Cardiac muscle cell (in vitro differentiated cells and primary cell): ENCODE measurements around the gene NAA60. TPM values are rescaled to one million over a fixed set of nuclear protein-coding genes. Genes with fewer than 3 reads are reported as not detected.

Experiments used
- DNase-seq, 2 donors: peaks; one replicate each; pipeline versions ENCODE4 v3.0.0 to v3.0.0-alpha.2; 2010 to 2017; ENCODE audit warnings: low read depth in 1 of 2, low spot score in 1 of 2
- H3K27ac ChIP-seq: fragments of 200-600 bp; sonication (generic); 2 replicates; pipeline ENCODE4 v1.5.1; 2016
- H3K27me3 ChIP-seq: fragments of 200-600 bp; sonication (generic); 2 replicates; pipeline ENCODE4 v1.6.0; 2016; ENCODE audit warnings: control low read depth
- H3K36me3 ChIP-seq: fragments of 200-600 bp; sonication (generic); 2 replicates; pipeline ENCODE4 v1.5.1; 2016; ENCODE audit warnings: control low read depth
- H3K4me1 ChIP-seq: fragments of 200-600 bp; sonication (generic); 2 replicates; pipeline ENCODE4 v1.8.1; 2017; ENCODE audit warnings: low read depth, mild to moderate bottlenecking, mixed run types
- H3K4me3 ChIP-seq: fragments of 200-600 bp; sonication (generic); 2 replicates; pipeline ENCODE4 v1.5.1; 2016; ENCODE audit warnings: mild to moderate bottlenecking
- H3K9me3 ChIP-seq: fragments of 200-600 bp; sonication (generic); 2 replicates; pipeline ENCODE4 v1.5.1; 2017; ENCODE audit warnings: low read depth, mild to moderate bottlenecking, control low read depth
- polyA plus RNA-seq: library from polyadenylated mRNA; unstranded; fragments of >200 nt; fragmentation: Nextera tagmentation; extraction: Ambion mirVana; gene quantifications from 2 replicates; pipeline ENCODE4 v1.2.1, GENCODE V29; 2016
- total RNA-seq: library from RNA; depleted of rRNA; stranded (reverse); fragments of >200 nt; gene quantifications from 2 replicates; pipeline ENCODE4 v1.2.3, GENCODE V29; 2016
- TF ChIP-seq, protein P1 (sequence below): IDR thresholded peaks from 2 replicates; pipeline ENCODE4 v1.5.1; 2012; ENCODE audit warnings: low read depth, mild to moderate bottlenecking, low read length

Gene NAA60
- total and polyA plus RNA-seq, 2 experiments from 2014 or later, result 43.9 to 83.0 TPM

GRCh38 chr16:3485821-3486505, 42.5 kb downstream of the NAA60 start:
- H3K36me3 ChIP-seq, result peaks cover 13% of the 10 kb centered on the region
- TF ChIP-seq, protein P1, sequence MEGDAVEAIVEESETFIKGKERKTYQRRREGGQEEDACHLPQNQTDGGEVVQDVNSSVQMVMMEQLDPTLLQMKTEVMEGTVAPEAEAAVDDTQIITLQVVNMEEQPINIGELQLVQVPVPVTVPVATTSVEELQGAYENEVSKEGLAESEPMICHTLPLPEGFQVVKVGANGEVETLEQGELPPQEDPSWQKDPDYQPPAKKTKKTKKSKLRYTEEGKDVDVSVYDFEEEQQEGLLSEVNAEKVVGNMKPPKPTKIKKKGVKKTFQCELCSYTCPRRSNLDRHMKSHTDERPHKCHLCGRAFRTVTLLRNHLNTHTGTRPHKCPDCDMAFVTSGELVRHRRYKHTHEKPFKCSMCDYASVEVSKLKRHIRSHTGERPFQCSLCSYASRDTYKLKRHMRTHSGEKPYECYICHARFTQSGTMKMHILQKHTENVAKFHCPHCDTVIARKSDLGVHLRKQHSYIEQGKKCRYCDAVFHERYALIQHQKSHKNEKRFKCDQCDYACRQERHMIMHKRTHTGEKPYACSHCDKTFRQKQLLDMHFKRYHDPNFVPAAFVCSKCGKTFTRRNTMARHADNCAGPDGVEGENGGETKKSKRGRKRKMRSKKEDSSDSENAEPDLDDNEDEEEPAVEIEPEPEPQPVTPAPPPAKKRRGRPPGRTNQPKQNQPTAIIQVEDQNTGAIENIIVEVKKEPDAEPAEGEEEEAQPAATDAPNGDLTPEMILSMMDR, result no peak
- peaks cover 14% of the 10 kb centered on the region for H3K4me1 ChIP-seq
- no peaks in the 10 kb centered on the region for H3K27me3 ChIP-seq
- H3K27ac ChIP-seq, result no peak overlapping the region
- no peak for DNase-seq
- H3K4me3 ChIP-seq, result no peak overlapping the region
- H3K9me3 ChIP-seq, result no peaks in the 10 kb centered on the region

- DNase-seq, result no peak
- TF ChIP-seq, protein P1, result no peak
- Histone ChIP-seq H3K9me3 (no peaks in the 10 kb centered on the region), H3K36me3 (peaks cover 13% of the 10 kb centered on the region), H3K4me3 (no peak overlapping the region), H3K4me1 (peaks cover 10% of the 10 kb centered on the region), H3K27ac (no peak overlapping the region), H3K27me3 (no peaks in the 10 kb centered on the region)
Observed at GRCh38 chr16:3486506-3487215, 43.2 kb downstream of the NAA60 start.

- H3K27ac ChIP-seq, result no peak overlapping the region
- no peak overlapping the region for H3K4me3 ChIP-seq
- no peaks in the 10 kb centered on the region for H3K9me3 ChIP-seq
- H3K36me3 ChIP-seq, result peaks cover 13% of the 10 kb centered on the region
- TF ChIP-seq, protein P1, result no peak
- H3K4me1 ChIP-seq, result no peaks in the 10 kb centered on the region
- no peak for DNase-seq
- no peaks in the 10 kb centered on the region for H3K27me3 ChIP-seq
Observed at GRCh38 chr16:3487521-3488410, 44.3 kb downstream of the NAA60 start.

GRCh38 chr16:3488801-3489200, 45.3 kb downstream of the NAA60 start:
- TF ChIP-seq, protein P1, result no peak
- Histone ChIP-seq H3K27me3 (no peaks in the 10 kb centered on the region), H3K4me1 (no peaks in the 10 kb centered on the region), H3K4me3 (no peak overlapping the region), H3K36me3 (peaks cover 7% of the 10 kb centered on the region), H3K9me3 (no peaks in the 10 kb centered on the region), H3K27ac (no peak overlapping the region)
- no peak for DNase-seq

DNA sequence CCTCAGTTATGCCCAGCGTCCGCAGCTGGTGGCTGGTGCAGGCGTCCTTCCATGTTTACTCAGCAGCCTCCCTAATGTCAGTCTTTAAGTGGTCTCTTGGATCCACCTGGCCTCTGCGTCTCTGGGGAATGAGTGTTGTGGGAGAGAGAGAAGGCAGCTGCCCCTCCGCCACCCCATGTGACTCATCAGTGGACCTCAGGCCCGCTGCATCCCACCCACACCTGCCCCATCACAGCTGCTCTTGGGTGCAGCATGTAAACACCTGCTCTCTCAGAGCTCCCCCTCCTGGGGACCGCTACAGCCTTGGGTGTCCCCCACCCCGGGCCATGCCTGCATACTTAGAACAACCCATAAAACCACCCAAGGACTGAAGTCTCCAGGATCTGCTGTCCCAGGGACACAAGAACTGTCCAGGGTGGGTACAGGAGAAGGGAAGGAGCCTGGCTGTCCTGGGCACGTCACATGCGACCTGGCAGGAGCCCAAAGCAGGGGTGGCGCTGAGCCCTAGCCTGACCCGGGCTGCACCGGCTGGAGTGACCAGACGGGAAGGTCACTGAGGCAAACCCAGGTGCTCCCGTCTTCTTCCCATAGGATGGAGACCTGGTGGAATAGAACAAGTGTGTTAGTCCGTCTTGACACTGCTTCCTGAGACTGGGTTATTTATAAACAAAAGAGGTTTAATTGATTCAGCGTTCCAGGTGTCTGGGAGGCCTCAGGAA, 47.6 kb downstream of the NAA60 start:
- H3K27me3 ChIP-seq, result no peaks in the 10 kb centered on the region
- H3K4me3 ChIP-seq, result no peak overlapping the region
- H3K27ac ChIP-seq, result no peak overlapping the region
- no peaks in the 10 kb centered on the region for H3K4me1 ChIP-seq
- TF ChIP-seq, protein P1, result no peak
- DNase-seq, result no peak
- H3K9me3 ChIP-seq, result no peaks in the 10 kb centered on the region
- H3K36me3 ChIP-seq, result no peaks in the 10 kb centered on the region
